LNCAP (cell line): Measurements from ENCODE around the gene OSBPL2.

Experiments
- CTCF ChIP-seq: fragments of 450-650 bp; IDR thresholded peaks from 2 replicates; pipeline ENCODE4 v1.5.1; 2017; ENCODE audit warnings: mild to moderate bottlenecking

The OSBPL2 gene

GRCh38 chr20:62309198-62309944, 71.0 kb downstream of the OSBPL2 start:
- no peak for TF ChIP-seq CTCF

GRCh38 chr20:62309947-62310756, 71.8 kb downstream of the OSBPL2 start:
- no peak for TF ChIP-seq CTCF

- TF ChIP-seq CTCF, result no peak
Observed at GRCh38 chr20:62310757-62311121, 72.4 kb downstream of the OSBPL2 start.

GRCh38 chr20:62311150-62311549, 72.8 kb downstream of the OSBPL2 start:
- no peak for TF ChIP-seq CTCF

GRCh38 chr20:62311832-62312661, 73.7 kb downstream of the OSBPL2 start:
- TF ChIP-seq CTCF, result no peak

- TF ChIP-seq CTCF, result no peak
Observed at GRCh38 chr20:62312662-62312977, 74.3 kb downstream of the OSBPL2 start.

- TF ChIP-seq CTCF, result no peak
Observed at GRCh38 chr20:62313021-62313420, 74.7 kb downstream of the OSBPL2 start.
